Testis (tissue), 2 donors: ENCODE data around the gene GOLGA8S.
"Not testable (repeated sequence)": the region's sequence is repeated elsewhere in the genome, so short reads cannot be mapped to it uniquely, and the experiment has no call there.

Source experiments
- CTCF ChIP-seq, 3 experiments: fragments of 450-650 bp in 2 of 3; fragments of 200-600 bp in 1 of 3; sonication (generic) in 1 of 3; IDR thresholded peaks; one replicate each; pipeline ENCODE4 v1.5.1; 2016 to 2019; ENCODE audit warnings: antibody characterized with exemption in 3 of 3, mild to moderate bottlenecking in 2 of 3, moderate library complexity in 1 of 3
- POLR2A ChIP-seq: fragments of 450-650 bp; IDR thresholded peaks from one replicate; pipeline ENCODE4 v1.6.1; 2017; ENCODE audit warnings: antibody characterized with exemption, mild to moderate bottlenecking, moderate library complexity

- not testable (repeated sequence) for TF ChIP-seq CTCF (IDR thresholded peaks at IDR 0.05); POLR2A
Observed at GRCh38 chr15:23362622-23363021, 8.1 kb downstream of the GOLGA8S start.
